ENCODE measurements around the gene NUP107.

DNA sequence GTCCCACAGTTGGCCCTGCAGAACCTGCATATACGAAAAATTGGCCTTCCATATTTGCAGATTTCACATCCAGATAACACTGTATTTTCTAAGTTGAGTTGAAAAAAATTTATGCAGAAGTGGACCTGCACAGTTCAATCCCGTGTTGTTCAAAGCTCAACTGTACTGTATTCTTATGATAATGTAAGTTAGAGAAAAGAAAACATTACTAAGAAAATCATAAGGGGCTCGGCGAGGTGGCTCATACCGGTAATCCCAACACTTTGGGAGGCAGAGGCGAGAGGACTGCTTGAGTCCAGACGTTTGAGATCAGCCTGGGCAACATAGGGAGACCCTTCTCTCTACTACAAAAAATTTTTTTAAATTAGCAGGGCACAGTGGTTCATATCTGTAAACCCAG, 41.0 kb downstream of the NUP107 start:
- no peak for TF ChIP-seq POLR2A (IDR thresholded peaks at IDR 0.05)
- TF ChIP-seq, protein P1, sequence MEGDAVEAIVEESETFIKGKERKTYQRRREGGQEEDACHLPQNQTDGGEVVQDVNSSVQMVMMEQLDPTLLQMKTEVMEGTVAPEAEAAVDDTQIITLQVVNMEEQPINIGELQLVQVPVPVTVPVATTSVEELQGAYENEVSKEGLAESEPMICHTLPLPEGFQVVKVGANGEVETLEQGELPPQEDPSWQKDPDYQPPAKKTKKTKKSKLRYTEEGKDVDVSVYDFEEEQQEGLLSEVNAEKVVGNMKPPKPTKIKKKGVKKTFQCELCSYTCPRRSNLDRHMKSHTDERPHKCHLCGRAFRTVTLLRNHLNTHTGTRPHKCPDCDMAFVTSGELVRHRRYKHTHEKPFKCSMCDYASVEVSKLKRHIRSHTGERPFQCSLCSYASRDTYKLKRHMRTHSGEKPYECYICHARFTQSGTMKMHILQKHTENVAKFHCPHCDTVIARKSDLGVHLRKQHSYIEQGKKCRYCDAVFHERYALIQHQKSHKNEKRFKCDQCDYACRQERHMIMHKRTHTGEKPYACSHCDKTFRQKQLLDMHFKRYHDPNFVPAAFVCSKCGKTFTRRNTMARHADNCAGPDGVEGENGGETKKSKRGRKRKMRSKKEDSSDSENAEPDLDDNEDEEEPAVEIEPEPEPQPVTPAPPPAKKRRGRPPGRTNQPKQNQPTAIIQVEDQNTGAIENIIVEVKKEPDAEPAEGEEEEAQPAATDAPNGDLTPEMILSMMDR (IDR thresholded peaks at IDR 0.05) = no peak

Data from adrenal gland (tissue), 5 donors.